Measurements from ENCODE around the gene NBPF3.

- TF ChIP-seq CTCF (IDR thresholded peaks at IDR 0.05; ENCODE audit: low read depth, low read length, poor library complexity, severe bottlenecking) (no peak), EZH2phosphoT487 (IDR thresholded peaks at IDR 0.05; ENCODE audit: borderline replicate concordance, low read length) (no peak)
Observed at GRCh38 chr1:21496886-21497285, 56.9 kb downstream of the NBPF3 start.

All from DOHH2 (cell line).